Neuronal stem cell (in vitro differentiated cells): ENCODE results near the gene TMCC2.

Experiments used
- DNase-seq: peaks from one replicate; pipeline ENCODE4 v3.0.0-alpha.2; 2013; ENCODE audit warnings: low spot score
- H2AFZ ChIP-seq: one replicate; pipeline ENCODE4 v1.6.1; 2013; ENCODE audit warnings: mild to moderate bottlenecking, low read length, inconsistent platforms
- H2AK5ac ChIP-seq: 2 replicates; pipeline ENCODE4 v1.6.1; 2013; ENCODE audit warnings: low read depth, mild to moderate bottlenecking, inconsistent platforms, low read length, moderate library complexity, mixed read lengths
- H2BK120ac ChIP-seq: 2 replicates; pipeline ENCODE4 v1.6.1; 2013; ENCODE audit warnings: low read depth, mild to moderate bottlenecking, inconsistent platforms, low read length, moderate library complexity, mixed read lengths
- H2BK12ac ChIP-seq: one replicate; pipeline ENCODE4 v1.6.1; 2013; ENCODE audit warnings: low read length, inconsistent platforms
- H2BK15ac ChIP-seq: 2 replicates; pipeline ENCODE4 v1.6.1; 2013; ENCODE audit warnings: mild to moderate bottlenecking, low read length, inconsistent platforms, mixed read lengths
- H2BK5ac ChIP-seq: one replicate; pipeline ENCODE4 v1.6.1; 2013; ENCODE audit warnings: inconsistent platforms, mild to moderate bottlenecking, low read length, moderate library complexity
- H3K14ac ChIP-seq: one replicate; pipeline ENCODE4 v1.6.1; 2013; ENCODE audit warnings: low read length, inconsistent platforms
- H3K18ac ChIP-seq: 2 replicates; pipeline ENCODE4 v1.6.1; 2013; ENCODE audit warnings: low read length, inconsistent platforms
- H3K23ac ChIP-seq: 2 replicates; pipeline ENCODE4 v1.6.1; 2013; ENCODE audit warnings: low read depth, mild to moderate bottlenecking, mixed read lengths, low read length, inconsistent platforms; ENCODE audit not compliant: poor library complexity
- H3K27ac ChIP-seq: replicated peaks from 3 replicates; pipeline ENCODE4 v1.5.1; 2013; ENCODE audit warnings: low read length, inconsistent platforms
- H3K27me3 ChIP-seq, 3 experiments: 2 replicates each; pipeline ENCODE4 v1.6.1; 2013; ENCODE audit warnings: low read length in 3 of 3, mild to moderate bottlenecking in 2 of 3, inconsistent platforms in 1 of 3, low read depth in 1 of 3, mixed read lengths in 1 of 3, moderate library complexity in 1 of 3; ENCODE audit not compliant: control insufficient read depth in 3 of 3, insufficient read depth in 3 of 3
- H3K36me3 ChIP-seq, 2 donors: replicated peaks in 1 of 2; 2 replicates each; pipeline ENCODE4 v1.6.1; 2013; ENCODE audit warnings: low read length in 2 of 2; ENCODE audit not compliant: control insufficient read depth in 2 of 2, insufficient read depth in 2 of 2
- H3K4ac ChIP-seq: 2 replicates; pipeline ENCODE4 v1.6.1; 2013; ENCODE audit warnings: inconsistent platforms, mild to moderate bottlenecking, low read length, moderate library complexity
- H3K4me1 ChIP-seq, 2 donors: 1 replicate in 1 of 2; 2 replicates in 1 of 2; pipeline ENCODE4 v1.6.1; 2013; ENCODE audit warnings: low read length in 2 of 2, low read depth in 1 of 2; ENCODE audit not compliant: control insufficient read depth in 2 of 2, insufficient read depth in 1 of 2
- H3K4me2 ChIP-seq: one replicate; pipeline ENCODE4 v1.6.1; 2013; ENCODE audit warnings: mild to moderate bottlenecking, low read length, inconsistent platforms; ENCODE audit not compliant: insufficient read depth, poor library complexity, severe bottlenecking
- H3K4me3 ChIP-seq, 2 donors: 2 replicates each; pipeline ENCODE4 v1.5.1; 2013; ENCODE audit warnings: low read length in 2 of 2, mild to moderate bottlenecking in 2 of 2, inconsistent platforms in 1 of 2, moderate library complexity in 1 of 2
- H3K79me1 ChIP-seq: one replicate; pipeline ENCODE4 v1.6.1; 2013; ENCODE audit warnings: low read depth, mild to moderate bottlenecking, inconsistent platforms, low read length, moderate library complexity
- H3K9ac ChIP-seq: one replicate; pipeline ENCODE4 v1.6.1; 2013; ENCODE audit warnings: mild to moderate bottlenecking, low read depth, low read length, inconsistent platforms; ENCODE audit not compliant: poor library complexity
- H3K9me3 ChIP-seq, 2 donors: replicated peaks in 1 of 2; 2 replicates each; pipeline versions ENCODE3 to v1.6.1; 2013; ENCODE audit warnings: low read length in 2 of 2, mild to moderate bottlenecking in 2 of 2, inconsistent platforms in 1 of 2, low read depth in 1 of 2, mixed read lengths in 1 of 2, moderate library complexity in 1 of 2; ENCODE audit not compliant: control insufficient read depth in 2 of 2, insufficient read depth in 1 of 2
- H4K8ac ChIP-seq: one replicate; pipeline ENCODE4 v1.6.1; 2013; ENCODE audit warnings: low read depth, mild to moderate bottlenecking, inconsistent platforms, low read length, moderate library complexity
- H4K91ac ChIP-seq: one replicate; pipeline ENCODE4 v1.6.1; 2013; ENCODE audit warnings: low read length, low read depth, mild to moderate bottlenecking, inconsistent platforms; ENCODE audit not compliant: poor library complexity
- WGBS, 2 donors: extraction: QIAGEN DNeasy Blood & Tissue Kit; methylation state at CpG; one replicate each; pipeline ENCODE4 v1.1.7; 2013; ENCODE audit warnings: missing lambda C conversion rate in 2 of 2, mixed read lengths in 1 of 2; ENCODE audit not compliant: insufficient read length in 2 of 2, insufficient replicate concordance in 1 of 2; ENCODE audit errors: extremely low coverage in 2 of 2; 5-methylcytosine and 5-hydroxymethylcytosine counted together

The TMCC2 gene

GRCh38 chr1:205248793-205249601, 21.3 kb downstream of the TMCC2 start:
- no peak overlapping the region for H2BK15ac ChIP-seq
- no peak overlapping the region for H3K27ac ChIP-seq
- no peak for DNase-seq

GRCh38 chr1:205249651-205250050, 21.9 kb downstream of the TMCC2 start:
- Histone ChIP-seq H3K79me1 (no peaks in the 10 kb centered on the region), H3K27ac (no peak overlapping the region), H2AK5ac (no peak overlapping the region), H3K9me3 (no peaks in the 10 kb centered on the region), H3K4me1 (peaks cover 7% of the 10 kb centered on the region in 2 donors), H2BK120ac (no peak overlapping the region), H3K18ac (no peak overlapping the region), H3K4me2 (no peak overlapping the region), H4K91ac (no peak overlapping the region), H2BK12ac (no peak overlapping the region), H3K4me3 (no peak overlapping the region), H2BK5ac (no peak overlapping the region), H3K14ac (no peak overlapping the region), H3K23ac (no peak overlapping the region), H4K8ac (no peak overlapping the region), H2BK15ac (no peak overlapping the region), H3K27me3 (no peaks in the 10 kb centered on the region), H3K4ac (no peak overlapping the region), H3K36me3 (peaks cover 0 to 2% of the 10 kb centered on the region in 2 donors), H2AFZ (no peak overlapping the region), H3K9ac (no peak overlapping the region)
- WGBS, 2 donors: no CpG with 5 or more reads among the region's 4 CpGs
- DNase-seq: no peak

More at GRCh38 chr1:205248793-205249601, 21.3 kb downstream of the TMCC2 start:
- no CpG with 5 or more reads among the region's 11 CpGs for WGBS, 2 donors
- no peaks in the 10 kb centered on the region for H3K27me3 ChIP-seq
- no peak overlapping the region for H2BK12ac ChIP-seq
- H3K4me3 ChIP-seq: no peak overlapping the region
- H3K4me1 ChIP-seq: peaks cover 7% of the 10 kb centered on the region in 2 donors
- no peak overlapping the region for H3K18ac ChIP-seq
- H3K4me2 ChIP-seq: no peak overlapping the region
- H3K4ac ChIP-seq: no peak overlapping the region
- no peak overlapping the region for H2BK5ac ChIP-seq
- H2AK5ac ChIP-seq: no peak overlapping the region
- H2BK120ac ChIP-seq: no peak overlapping the region
- H3K9ac ChIP-seq: no peak overlapping the region
- H4K91ac ChIP-seq: no peak overlapping the region
- no peak overlapping the region for H3K23ac ChIP-seq
- H3K9me3 ChIP-seq: no peaks in the 10 kb centered on the region
- H4K8ac ChIP-seq: no peak overlapping the region
- no peaks in the 10 kb centered on the region for H3K79me1 ChIP-seq
- H2AFZ ChIP-seq: no peak overlapping the region
- H3K36me3 ChIP-seq: no peaks in the 10 kb centered on the region
- H3K14ac ChIP-seq: no peak overlapping the region

- Histone ChIP-seq H3K79me1 (no peaks in the 10 kb centered on the region), H3K4ac (no peak overlapping the region), H2BK12ac (no peak overlapping the region), H3K4me2 (no peak overlapping the region), H3K27me3 (no peaks in the 10 kb centered on the region), H3K14ac (no peak overlapping the region), H4K8ac (no peak overlapping the region), H3K18ac (no peak overlapping the region), H2BK120ac (no peak overlapping the region), H3K4me1 (peaks cover 7% of the 10 kb centered on the region in 2 donors), H2BK15ac (no peak overlapping the region), H3K23ac (no peak overlapping the region), H3K9me3 (no peaks in the 10 kb centered on the region), H3K27ac (no peak overlapping the region), H3K36me3 (peaks cover 0 to 2% of the 10 kb centered on the region in 2 donors), H3K4me3 (no peak overlapping the region), H4K91ac (no peak overlapping the region), H2AFZ (no peak overlapping the region), H2BK5ac (no peak overlapping the region), H3K9ac (no peak overlapping the region), H2AK5ac (no peak overlapping the region)
- no CpG with 5 or more reads among the region's 6 CpGs for WGBS, 2 donors
- no peak for DNase-seq
Observed at GRCh38 chr1:205250699-205251098, 23.0 kb downstream of the TMCC2 start.

- Histone ChIP-seq H3K23ac (no peak overlapping the region), H3K4me3 (no peak overlapping the region), H3K36me3 (peaks cover 0 to 2% of the 10 kb centered on the region in 2 donors), H3K14ac (no peak overlapping the region), H3K4me2 (no peak overlapping the region), H4K91ac (no peak overlapping the region), H3K79me1 (no peaks in the 10 kb centered on the region), H3K27me3 (no peaks in the 10 kb centered on the region), H3K18ac (no peak overlapping the region), H2AK5ac (no peak overlapping the region), H2BK15ac (no peak overlapping the region), H3K9ac (peak overlapping the region; percentile 7), H2AFZ (no peak overlapping the region), H2BK5ac (no peak overlapping the region), H3K4me1 (peaks cover 7 to 10% of the 10 kb centered on the region in 2 donors), H3K4ac (no peak overlapping the region), H2BK12ac (no peak overlapping the region), H4K8ac (no peak overlapping the region), H3K9me3 (no peaks in the 10 kb centered on the region), H3K27ac (no peak overlapping the region), H2BK120ac (no peak overlapping the region)
- DNase-seq: no peak
- whole genome bisulfite sequencing, 2 donors: no CpG with 5 or more reads among the region's 5 CpGs
Observed at GRCh38 chr1:205251576-205251975, 23.8 kb downstream of the TMCC2 start.
